ENCODE data around the gene MARCHF9.

DNA sequence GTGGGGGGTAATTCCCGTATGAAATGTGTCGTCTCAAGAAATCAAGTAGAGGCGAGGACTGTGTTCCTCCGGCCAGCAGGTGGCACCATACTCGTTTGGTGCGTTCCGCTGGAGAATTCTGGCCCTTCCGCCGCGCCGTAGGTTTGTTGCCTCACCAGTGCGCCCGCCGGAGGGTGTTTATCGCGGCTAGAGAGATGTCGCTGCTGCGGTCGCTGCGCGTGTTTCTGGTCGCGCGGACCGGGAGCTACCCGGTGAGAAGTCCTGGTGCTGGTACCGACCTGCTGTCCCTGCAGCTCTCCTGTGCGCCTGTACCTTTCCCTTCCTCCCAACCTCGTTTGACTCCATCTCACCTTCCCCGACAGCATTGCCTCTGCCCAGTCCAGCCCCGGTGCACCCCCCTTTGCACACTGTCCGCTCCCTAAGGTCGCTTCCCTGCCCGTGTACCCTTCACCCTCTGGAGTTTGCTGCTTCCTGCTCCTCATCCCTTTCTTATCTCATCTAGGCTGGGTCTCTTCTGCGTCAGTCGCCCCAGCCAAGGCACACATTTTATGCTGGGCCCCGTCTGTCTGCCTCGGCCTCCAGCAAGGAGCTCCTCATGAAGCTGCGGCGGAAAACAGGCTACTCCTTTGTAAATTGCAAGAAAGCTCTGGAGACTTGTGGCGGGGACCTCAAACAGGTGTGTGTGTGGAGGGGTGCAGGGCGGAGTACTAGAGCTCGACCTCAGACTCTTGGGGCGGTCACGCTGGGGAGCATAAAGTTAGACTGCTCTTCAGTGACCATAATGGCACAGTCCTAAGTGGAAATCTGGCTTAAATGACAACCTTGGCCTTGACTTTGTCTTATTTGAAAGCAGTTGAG is 27.9 kb downstream of the MARCHF9 start, which contains the start of gene TSFM:
- TF ChIP-seq, protein P1, sequence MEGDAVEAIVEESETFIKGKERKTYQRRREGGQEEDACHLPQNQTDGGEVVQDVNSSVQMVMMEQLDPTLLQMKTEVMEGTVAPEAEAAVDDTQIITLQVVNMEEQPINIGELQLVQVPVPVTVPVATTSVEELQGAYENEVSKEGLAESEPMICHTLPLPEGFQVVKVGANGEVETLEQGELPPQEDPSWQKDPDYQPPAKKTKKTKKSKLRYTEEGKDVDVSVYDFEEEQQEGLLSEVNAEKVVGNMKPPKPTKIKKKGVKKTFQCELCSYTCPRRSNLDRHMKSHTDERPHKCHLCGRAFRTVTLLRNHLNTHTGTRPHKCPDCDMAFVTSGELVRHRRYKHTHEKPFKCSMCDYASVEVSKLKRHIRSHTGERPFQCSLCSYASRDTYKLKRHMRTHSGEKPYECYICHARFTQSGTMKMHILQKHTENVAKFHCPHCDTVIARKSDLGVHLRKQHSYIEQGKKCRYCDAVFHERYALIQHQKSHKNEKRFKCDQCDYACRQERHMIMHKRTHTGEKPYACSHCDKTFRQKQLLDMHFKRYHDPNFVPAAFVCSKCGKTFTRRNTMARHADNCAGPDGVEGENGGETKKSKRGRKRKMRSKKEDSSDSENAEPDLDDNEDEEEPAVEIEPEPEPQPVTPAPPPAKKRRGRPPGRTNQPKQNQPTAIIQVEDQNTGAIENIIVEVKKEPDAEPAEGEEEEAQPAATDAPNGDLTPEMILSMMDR (conservative IDR thresholded peaks at IDR 0.05 in 1 of 2, IDR thresholded peaks at IDR 0.05 in 1 of 2; ENCODE audit: low read depth in 1 of 2, low read length in 2 of 2): peak; percentile 88 to 89
- no peak for TF ChIP-seq EZH2 (IDR thresholded peaks at IDR 0.05; ENCODE audit: low read length, missing control alignments)

Measured in fibroblast of lung (primary cell).